ENCODE results near the gene RAB11FIP5.

The RAB11FIP5 gene

GRCh38 chr2:73084971-73085370 is 27.8 kb downstream of the RAB11FIP5 start:
- DNase-seq (ENCODE audit: low spot score) = no peak

- no peak for DNase-seq (ENCODE audit: low spot score)
These were observed 28.6 kb downstream of the RAB11FIP5 start for GRCh38 chr2:73083886-73084800.

DNA sequence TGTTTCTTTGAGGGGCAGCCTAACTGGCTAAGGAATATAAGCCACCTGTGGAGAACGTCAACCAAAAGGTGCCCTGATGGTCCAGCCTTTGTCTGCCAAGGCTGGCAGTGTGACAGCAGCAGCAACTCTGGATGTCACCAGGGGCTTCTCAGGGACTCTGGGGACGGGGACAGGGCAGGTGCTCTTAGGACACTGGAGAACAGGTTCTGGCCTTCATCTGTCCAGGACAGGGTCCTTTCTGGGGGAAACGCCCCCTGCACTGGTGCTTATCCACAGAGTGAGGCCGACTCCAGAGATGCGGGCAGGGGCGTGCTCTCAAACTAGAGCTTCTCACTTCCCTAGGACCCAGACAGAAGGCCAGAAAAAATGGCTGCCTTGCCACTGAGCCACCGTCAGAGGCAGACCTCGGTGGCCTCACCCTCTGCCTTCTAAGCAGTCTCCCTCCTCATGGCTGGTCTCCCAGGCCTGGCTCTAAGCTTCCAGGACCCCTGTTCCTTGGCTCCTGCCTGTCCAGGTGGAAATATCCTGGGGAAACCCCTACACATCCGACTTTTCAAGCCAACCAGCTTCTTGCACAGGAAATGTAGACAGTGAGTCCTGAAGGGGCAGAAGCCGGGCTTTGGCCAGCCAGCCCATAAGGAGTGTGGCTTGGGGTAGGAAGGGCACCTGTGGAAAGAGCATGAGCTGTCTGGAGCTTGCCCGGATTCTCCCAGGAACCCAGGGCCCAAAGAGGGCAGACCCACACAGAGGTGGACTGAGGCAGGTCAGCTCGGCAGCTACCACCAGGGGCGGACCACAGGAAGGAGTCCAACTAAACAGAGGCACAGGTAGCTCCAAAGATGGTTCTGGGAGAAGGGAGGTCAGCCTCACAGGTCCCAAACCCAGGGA is 30.0 kb downstream of the RAB11FIP5 start:
- no peak for DNase-seq (ENCODE audit: low spot score)

DNA sequence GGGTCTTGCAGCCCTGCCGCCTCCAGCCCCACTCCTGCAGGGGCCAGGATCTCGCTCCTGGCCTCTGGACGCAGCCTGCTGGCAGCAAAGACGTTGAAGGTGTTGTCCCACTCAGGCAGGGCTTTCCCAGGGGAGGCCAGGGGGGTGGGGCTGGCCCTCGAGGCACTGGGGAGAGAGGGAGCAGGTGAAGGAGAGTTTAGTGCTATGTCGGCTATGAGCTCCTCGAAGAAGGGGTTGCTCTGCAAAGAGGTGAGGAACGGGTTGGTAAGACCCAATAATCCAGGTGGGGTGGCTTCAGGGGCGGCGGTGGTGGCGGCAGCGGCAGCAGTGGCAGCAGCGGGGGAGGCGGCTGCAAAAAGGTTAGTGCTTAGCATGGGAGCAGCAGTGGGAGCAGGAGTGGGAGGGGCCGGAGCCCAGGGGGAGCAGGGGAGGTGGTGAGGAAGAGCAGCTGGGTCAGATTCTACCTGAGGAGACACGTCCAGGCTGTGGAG is 31.5 kb downstream of the RAB11FIP5 start:
- no peak for DNase-seq (ENCODE audit: low spot score)

- no peak for DNase-seq (ENCODE audit: low spot score)
These were observed 32.2 kb downstream of the RAB11FIP5 start for GRCh38 chr2:73080321-73081131.

DNA sequence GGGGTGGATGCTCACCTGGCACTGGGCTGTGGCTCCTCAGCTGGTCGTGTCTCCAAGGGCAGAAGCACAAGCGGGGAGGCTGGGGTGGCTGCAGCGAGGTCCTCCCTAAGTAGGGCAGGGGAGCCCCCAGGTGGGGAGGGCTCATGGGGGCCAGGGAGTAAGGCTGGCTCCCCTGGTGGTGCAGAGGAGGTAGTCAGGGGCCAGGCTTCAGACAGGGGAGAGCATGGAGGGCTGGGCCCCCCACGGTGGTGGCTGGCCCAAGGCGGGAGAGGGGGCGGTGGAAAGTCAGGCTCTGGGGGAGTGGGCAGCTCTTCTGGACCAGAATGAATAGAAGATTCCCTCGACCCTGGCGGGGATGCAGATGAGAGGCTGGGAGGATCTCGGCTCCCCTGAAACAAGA is 33.1 kb downstream of the RAB11FIP5 start:
- no peak for DNase-seq (ENCODE audit: low spot score)

DNA sequence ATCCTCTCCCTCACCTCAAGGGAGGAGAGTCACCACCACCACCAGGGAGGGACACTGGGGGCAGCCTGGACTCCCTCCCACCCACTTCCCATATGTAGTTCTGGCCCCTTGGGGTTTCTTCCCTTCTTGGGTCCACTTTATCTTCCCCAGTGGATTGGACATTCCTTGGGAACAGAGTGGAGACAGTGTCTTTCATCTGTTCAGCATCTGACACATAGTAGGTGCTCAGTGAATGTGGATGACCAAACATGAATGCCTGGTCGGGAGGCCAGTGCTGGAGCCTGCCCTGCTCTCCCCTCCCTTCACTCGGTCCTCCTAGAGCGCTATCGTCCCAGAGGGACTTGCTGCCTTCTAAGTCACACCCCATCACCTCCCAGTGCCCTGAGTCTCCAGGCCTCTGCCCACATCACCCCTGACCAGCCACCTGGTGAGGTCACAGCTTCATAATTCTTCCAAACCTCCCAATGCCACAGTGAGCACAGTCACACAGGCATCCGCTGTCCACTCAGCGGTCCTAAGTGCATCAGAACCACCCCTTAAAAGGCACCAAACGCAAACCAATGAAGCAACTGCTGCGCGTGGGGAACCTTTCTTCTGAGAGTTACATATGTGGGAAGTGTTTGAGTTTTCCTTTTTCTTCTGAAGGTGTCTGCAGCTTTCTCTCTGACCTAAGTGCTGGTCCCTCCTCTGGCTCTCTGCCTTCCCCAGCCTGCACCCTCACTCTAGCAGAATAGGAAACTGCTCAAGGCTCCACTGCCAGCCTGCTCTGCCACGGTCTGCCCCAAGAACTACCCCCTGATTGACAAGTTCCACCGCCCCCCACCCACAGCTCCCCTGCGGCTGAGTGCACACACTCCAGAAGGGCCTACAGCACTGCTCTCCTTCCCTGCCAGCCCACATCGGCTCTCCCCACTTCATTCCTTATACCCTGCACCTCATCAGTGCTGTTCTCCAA is 34.0 kb downstream of the RAB11FIP5 start:
- DNase-seq (ENCODE audit: low spot score) = no peak

DNA sequence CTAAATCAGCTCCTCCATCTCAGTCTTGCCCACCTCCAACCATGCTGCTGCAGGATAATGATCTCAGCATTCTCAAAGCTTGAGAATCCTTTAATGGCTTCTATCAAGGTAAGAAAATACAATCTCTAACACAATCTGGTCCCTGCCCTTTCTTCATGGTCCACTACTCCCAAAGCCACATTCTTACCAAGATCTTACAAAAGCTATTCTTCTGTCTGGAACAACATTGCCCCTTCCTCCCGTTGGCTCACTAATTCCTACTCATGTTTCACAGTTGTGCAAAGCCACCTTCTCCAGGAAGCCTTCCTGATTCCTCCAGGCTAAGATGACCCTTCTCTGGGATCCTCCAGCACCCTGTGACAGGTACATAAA is 35.3 kb downstream of the RAB11FIP5 start:
- no peak for DNase-seq (ENCODE audit: low spot score)

DNA sequence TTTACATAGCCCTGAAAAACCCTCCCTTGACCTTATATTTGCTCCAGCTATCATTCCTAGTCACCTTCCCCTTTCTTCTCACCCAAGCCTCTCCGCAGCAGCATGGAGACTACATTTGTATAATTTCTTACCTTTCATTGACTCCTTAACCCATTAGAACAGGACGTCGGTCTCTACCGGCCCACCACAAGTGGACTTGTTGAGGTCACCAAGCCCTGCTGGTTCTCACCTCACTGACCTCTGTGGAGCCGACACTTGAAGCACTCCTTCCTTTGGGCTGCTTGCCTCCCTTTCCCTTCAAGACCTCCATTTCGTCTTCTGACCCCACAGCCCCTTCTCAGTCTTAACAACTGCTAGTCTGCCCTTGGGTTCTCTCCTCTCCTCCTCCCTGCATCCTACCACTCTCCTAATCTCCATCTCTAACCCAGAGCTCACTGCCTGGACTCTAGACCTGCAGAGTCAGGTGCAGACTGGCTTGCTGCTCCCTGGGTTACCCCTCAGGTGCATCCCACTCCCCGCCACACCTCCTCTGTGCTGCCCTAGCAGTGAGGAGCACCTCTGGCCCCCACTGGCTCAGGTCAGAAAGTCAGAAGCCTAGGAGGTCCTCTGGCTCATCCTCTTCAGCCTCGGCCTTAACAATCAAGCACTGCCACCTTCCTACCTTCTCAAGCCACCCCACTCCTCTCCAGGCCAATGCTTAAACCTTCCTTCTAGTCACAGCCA is 35.9 kb downstream of the RAB11FIP5 start:
- no peak for DNase-seq (ENCODE audit: low spot score)

GRCh38 chr2:73075477-73076373 is 37.0 kb downstream of the RAB11FIP5 start:
- DNase-seq (ENCODE audit: low spot score) = no peak

- DNase-seq (ENCODE audit: low spot score) = no peak
These were observed 38.4 kb downstream of the RAB11FIP5 start for GRCh38 chr2:73074110-73075069.

DNA sequence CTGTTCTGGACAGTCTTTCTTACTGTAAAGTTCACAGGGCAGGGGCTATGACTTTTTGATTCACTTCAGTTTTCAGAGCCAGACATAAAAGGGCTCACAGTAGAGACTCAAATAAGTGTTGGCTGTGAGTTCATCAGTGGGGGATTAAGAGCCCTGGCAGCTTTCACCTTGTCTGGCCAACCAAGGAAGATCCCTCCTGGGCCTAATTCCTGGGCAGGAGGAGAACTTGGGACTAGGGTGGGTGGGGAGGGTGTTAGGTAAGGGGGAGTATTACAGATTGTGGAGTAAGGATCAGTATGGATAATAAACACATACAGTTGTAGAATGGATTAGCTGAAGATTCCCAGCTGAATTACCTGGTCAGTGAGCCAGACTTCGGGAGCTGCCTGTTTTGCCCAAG is 40.3 kb downstream of the RAB11FIP5 start:
- no peak for DNase-seq (ENCODE audit: low spot score)

DNA sequence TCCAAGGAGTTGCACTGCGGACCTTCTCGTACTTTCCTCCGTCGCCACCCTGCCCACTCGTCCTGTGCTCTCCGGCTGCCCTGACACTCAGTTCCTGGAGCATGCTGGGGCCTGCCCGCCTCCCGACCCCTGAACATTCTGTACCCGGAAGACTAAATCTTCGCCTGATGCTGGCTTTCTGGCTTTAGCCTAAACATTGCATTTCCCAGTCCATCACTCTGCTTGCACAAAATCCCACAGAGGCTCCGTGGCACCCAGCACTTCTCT is 40.7 kb downstream of the RAB11FIP5 start:
- DNase-seq (ENCODE audit: low spot score) = no peak

DNA sequence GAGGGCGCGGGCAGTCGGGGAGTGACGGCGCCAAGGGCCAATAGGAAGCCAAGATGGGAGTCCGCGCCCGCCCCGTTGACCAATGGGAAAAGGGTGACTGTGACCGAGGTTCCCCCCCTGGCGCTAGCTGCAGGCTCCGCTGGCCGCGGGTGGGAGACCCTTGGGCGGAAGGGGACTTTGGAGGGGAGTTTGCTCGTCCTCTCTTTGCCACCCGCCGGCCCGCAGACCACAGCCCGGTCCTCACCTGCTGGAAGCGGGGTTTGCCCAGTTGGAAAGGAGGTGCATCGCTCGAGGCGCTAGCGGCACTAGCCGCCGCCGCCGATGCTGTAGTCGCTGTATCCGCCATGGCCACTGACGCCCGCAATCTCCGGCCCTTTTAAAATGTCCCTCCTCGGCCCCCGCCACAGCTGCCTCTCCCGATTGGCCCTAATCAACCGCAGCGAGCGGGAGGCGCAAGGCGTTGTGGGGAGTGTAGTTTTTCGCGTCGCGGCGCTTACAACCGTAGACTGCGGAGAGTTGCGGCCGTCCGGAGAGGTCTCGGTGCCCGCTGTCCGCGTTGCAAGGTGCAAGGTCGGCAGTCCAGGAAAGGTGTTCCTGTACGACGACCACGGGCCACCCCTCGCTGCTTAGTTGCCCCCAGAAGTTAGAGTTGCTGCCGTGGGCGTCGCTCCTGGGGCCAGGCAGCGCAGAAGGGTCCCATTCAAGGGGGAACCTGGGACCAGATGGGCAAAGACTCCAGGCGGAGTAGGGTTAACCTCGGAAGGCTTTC is 41.2 kb downstream of the RAB11FIP5 start, which contains the start of gene SFXN5:
SFXN5 (minus strand) TSS at position 353 of the 769 bp plus-strand sequence; CDS start at position 346, 7 bp downstream.
- DNase-seq (ENCODE audit: low spot score) = peak; percentile 95

GRCh38 chr2:73070643-73071359 is 41.9 kb downstream of the RAB11FIP5 start:
- DNase-seq (ENCODE audit: low spot score) = peak; percentile 26

GRCh38 chr2:73069855-73070642 is 42.7 kb downstream of the RAB11FIP5 start:
- no peak for DNase-seq (ENCODE audit: low spot score)
